ENCODE results near the gene PPP1R14B. TPM values are rescaled to one million over a fixed set of nuclear protein-coding genes. Genes with fewer than 3 reads are reported as not detected.

PPP1R14B gene
- total and polyA plus RNA-seq, 2 donors (not counting 3 experiments of a cell fraction or from before 2014, with no cell fraction given) = 308 to 431 TPM

DNA sequence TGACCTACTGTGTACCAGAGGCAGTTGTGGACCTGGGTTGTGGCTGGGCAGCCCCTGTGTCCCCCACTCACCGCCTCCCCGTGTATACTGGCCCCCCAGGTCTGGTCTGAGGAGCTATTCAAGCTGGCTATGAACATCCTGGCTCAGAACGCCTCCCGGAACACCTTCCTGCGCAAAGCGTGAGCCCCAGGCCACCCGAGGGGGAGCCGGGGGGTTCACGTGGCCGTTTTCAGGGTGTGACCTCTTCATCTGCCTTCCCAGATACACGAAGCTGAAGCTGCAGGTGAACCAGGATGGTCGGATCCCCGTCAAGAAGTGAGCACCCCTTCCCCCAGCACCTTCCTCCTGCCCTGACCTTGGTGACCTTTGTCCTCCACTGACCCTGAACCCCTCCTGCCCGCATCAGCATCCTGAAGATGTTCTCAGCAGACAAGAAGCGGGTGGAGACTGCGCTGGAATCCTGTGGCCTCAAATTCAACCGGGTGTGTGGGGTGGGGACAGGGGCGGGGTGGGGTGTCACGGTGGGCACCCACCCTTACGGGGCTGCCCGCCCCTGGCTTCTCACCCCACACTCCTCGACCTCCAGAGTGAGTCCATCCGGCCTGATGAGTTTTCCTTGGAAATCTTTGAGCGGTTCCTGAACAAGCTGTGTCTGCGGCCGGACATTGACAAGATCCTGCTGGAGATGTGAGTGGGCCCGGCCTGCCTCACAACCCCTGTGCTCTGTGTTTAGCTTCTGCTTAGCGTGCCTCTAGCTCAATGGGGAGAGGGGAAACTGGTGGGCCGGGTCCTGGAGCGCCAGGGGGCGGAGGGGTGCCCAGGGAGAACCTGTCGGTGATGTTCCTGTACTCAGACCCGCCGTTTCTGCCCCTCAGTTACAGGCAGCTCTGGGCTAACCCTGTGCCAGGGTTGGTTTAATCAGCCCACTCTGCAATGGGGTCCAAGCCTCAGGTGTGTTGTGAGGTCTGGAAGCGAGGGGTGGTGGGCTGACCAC, 8.7 kb upstream of the PPP1R14B start:
- H3K4me3 ChIP-seq (replicated peaks in 1 of 3; ENCODE audit: insufficient read depth in 1 of 3, low read depth in 1 of 3, low read length in 3 of 3) = no peak overlapping the region
- POLR2A ChIA-PET = no interaction called here
- H3K79me2 ChIP-seq (ENCODE audit: control insufficient read depth, insufficient read depth, low read length) = peaks cover 32% of the 10 kb centered on the region
- no peaks in the 10 kb centered on the region for H4K20me1 ChIP-seq (replicated peaks; ENCODE audit: control insufficient read depth, extremely low read depth, insufficient read depth, low read length)
- peaks cover 18% of the 10 kb centered on the region for H3K4me1 ChIP-seq (ENCODE audit: control insufficient read depth, extremely low read depth, insufficient read depth, low read length)
- no peaks in the 10 kb centered on the region for H3K27me3 ChIP-seq (ENCODE audit: control insufficient read depth in 2 of 2, insufficient read depth in 2 of 2, low read length in 2 of 2)
- H3K27ac ChIP-seq (ENCODE audit: insufficient read depth, low read depth, low read length) = no peak overlapping the region
- intact Hi-C loops (cut with micrococcal nuclease) = no loop called here
- TF ChIP-seq JUN (IDR thresholded peaks at IDR 0.05; ENCODE audit: borderline replicate concordance, insufficient read depth, insufficient read length, low read depth) (no peak), EZH2 (IDR thresholded peaks at IDR 0.05; ENCODE audit: borderline replicate concordance, low read depth, low read length, severe bottlenecking) (no peak), GATA2 (IDR thresholded peaks at IDR 0.05; ENCODE audit: insufficient read depth, insufficient read length, low read depth, low read length) (no peak), MYC (IDR thresholded peaks at IDR 0.05; ENCODE audit: low read depth, low read length) (no peak), POLR2A (IDR thresholded peaks at IDR 0.05; ENCODE audit: low read depth, low read length) (no peak), POLR2AphosphoS5 (IDR thresholded peaks at IDR 0.05; ENCODE audit: insufficient read depth, low read depth, low read length) (no peak), FOS (IDR thresholded peaks at IDR 0.05; ENCODE audit: borderline replicate concordance, insufficient read depth, low read length) (no peak)
- TF ChIP-seq, protein P1, sequence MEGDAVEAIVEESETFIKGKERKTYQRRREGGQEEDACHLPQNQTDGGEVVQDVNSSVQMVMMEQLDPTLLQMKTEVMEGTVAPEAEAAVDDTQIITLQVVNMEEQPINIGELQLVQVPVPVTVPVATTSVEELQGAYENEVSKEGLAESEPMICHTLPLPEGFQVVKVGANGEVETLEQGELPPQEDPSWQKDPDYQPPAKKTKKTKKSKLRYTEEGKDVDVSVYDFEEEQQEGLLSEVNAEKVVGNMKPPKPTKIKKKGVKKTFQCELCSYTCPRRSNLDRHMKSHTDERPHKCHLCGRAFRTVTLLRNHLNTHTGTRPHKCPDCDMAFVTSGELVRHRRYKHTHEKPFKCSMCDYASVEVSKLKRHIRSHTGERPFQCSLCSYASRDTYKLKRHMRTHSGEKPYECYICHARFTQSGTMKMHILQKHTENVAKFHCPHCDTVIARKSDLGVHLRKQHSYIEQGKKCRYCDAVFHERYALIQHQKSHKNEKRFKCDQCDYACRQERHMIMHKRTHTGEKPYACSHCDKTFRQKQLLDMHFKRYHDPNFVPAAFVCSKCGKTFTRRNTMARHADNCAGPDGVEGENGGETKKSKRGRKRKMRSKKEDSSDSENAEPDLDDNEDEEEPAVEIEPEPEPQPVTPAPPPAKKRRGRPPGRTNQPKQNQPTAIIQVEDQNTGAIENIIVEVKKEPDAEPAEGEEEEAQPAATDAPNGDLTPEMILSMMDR (IDR thresholded peaks at IDR 0.05; ENCODE audit: extremely low read depth in 1 of 2, insufficient read depth in 1 of 2, low read depth in 1 of 2, low read length in 2 of 2) = no peak
- TF ChIP-seq, protein P2, sequence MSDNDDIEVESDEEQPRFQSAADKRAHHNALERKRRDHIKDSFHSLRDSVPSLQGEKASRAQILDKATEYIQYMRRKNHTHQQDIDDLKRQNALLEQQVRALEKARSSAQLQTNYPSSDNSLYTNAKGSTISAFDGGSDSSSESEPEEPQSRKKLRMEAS (IDR thresholded peaks at IDR 0.05; ENCODE audit: insufficient read depth, insufficient read length) = no peak
- DNase-seq (ENCODE audit: low read depth, low spot score) (no peak), FAIRE-seq (no peak)
- no peaks in the 10 kb centered on the region for H3K9me1 ChIP-seq (replicated peaks; ENCODE audit: control insufficient read depth, extremely low read depth, insufficient read depth, low read length)
- dilution Hi-C loops (cut with MboI; ENCODE audit: extremely low pct_ligation_motif_present, low sequenced_read_pairs) = no loop called here
- H3K4me2 ChIP-seq (ENCODE audit: insufficient read depth, low read length) = no peak overlapping the region
- H3K9me3 ChIP-seq (replicated peaks; ENCODE audit: control insufficient read depth, insufficient read depth, low read length) = no peaks in the 10 kb centered on the region
- H2AFZ ChIP-seq (ENCODE audit: low read depth, low read length) = no peak overlapping the region
- no peak overlapping the region for H3K9ac ChIP-seq (replicated peaks; ENCODE audit: extremely low read depth, insufficient read depth, low read length)
- CTCF ChIA-PET = interaction anchor here (0.9 to 1.5 kb wide), 4 partner anchors 7 to 51 kb away, joined by 4 to 5 read pairs (median 4); no protein-coding TSS in a partner anchor
- no TSS peak for BruUV-seq (replicated peaks)
- peaks cover 14 to 37% of the 10 kb centered on the region in 2 experiments for H3K36me3 ChIP-seq (ENCODE audit: control insufficient read depth in 2 of 2, extremely low read depth in 1 of 2, insufficient read depth in 2 of 2, low read length in 2 of 2)
